GM10847 (cell line): ENCODE measurements around the gene IFITM1.

Experiments
- POLR2A ChIP-seq: IDR thresholded peaks from 2 replicates; pipeline ENCODE4 v1.6.1; 2011; ENCODE audit not compliant: insufficient read length; ENCODE audit errors: extremely low read depth

IFITM1 gene

DNA sequence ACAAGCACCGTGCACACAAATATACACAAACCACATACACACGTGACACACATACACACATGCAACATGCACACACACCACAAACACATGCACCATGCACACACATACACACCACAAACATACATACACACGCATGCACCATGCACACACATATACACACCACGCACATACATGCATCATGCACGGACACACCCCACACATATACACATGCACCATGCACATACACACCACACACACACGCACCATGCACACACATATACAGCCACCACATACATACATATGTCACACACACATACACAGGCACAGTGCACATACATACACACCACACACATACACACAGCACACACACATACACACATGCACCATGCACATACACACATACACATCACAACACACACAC, 42.8 kb downstream of the IFITM1 start:
- no peak for TF ChIP-seq POLR2A

DNA sequence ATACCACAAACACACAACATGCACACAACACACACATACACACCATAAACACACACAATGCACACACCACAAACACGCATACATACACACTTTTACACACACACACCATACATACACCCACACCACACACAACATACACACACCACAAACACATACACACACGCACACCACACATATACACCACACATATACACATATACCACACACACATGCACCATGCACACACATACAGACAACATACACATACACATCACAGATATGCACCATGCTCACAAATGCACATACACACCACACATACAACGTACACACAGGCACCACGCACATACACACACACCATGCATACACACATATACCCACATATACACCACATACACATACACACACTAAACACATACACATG, 43.7 kb downstream of the IFITM1 start:
- TF ChIP-seq POLR2A: no peak

DNA sequence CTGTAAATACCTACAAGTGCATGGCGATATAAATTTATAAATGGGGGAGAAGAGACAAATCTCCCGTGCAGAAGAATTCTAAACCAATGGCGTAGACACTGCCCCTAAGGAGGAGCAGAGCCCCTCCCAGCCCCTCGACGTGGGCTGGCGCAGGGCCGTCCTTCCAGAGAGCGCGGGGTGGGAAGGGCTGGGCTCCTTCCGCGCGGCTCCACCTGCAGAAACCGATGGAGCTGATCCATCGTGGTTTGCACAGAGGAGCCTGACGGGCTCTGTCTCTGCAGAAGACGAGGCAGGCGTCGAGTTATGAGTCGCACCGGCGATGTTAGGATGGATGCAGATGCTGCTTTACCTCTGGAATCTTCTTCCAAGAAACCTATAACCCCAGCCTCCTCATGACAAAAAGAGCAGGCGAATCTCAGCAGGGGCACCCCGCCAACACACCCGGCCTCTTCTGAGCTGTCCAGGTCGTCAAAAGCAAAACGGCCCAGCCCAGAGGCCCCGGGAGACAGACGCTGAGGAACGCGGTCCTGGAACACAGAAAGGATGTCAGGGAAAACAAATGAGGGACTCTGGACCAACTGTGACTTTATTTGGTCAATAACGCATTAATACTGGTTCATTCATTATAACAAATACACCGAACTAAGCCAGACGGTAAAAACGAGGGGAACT, 44.4 kb downstream of the IFITM1 start:
- no peak for TF ChIP-seq POLR2A

GRCh38 chr11:359181-359714, 45.4 kb downstream of the IFITM1 start:
- no peak for TF ChIP-seq POLR2A

DNA sequence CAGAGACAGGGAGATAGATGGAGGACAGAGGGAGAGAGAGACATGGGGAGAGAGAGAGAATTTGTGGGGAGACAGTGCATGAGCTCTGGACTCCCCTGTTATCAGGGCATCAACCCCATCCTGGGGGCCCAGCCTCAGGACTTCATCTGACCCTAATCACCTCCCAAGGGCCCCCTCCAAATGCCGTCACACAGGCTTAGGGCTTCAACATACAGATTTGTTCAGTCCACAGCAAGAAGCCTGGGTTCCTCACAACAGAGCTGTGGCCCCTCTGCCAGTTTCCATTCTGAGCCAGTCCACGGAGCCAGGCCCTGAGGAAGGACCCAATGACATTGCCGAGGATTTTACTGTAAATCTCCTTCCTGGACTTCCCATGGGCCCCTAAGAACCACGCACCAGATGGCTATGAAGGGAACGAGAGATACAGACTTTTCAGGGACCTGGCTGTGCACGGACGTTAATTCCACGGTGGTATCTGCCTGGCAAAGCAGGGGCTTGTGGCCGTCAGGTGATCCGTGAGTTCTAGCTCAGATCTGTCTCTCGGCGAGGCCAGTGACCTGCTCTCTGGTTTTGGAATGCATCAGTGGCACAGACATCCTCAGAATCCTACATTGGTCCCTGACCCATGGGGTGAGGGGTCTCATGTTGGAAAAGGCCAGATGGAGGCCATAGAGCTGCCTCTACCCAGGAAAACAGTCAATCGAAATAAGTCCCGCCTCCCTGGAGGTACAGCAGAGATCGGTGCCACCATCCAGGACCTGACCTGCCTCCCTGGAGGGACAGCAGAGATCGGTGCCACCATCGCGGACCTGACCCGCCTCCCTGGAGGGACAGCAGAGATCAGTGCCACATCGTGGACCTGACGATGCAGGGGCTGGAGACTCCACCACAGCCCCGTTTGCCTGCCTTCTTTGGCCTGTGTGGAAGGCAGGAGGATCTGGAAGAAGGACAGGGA, 46.8 kb downstream of the IFITM1 start:
- TF ChIP-seq POLR2A: no peak

- TF ChIP-seq POLR2A: no peak
Measured at GRCh38 chr11:362642-363442, 49.0 kb downstream of the IFITM1 start.

DNA sequence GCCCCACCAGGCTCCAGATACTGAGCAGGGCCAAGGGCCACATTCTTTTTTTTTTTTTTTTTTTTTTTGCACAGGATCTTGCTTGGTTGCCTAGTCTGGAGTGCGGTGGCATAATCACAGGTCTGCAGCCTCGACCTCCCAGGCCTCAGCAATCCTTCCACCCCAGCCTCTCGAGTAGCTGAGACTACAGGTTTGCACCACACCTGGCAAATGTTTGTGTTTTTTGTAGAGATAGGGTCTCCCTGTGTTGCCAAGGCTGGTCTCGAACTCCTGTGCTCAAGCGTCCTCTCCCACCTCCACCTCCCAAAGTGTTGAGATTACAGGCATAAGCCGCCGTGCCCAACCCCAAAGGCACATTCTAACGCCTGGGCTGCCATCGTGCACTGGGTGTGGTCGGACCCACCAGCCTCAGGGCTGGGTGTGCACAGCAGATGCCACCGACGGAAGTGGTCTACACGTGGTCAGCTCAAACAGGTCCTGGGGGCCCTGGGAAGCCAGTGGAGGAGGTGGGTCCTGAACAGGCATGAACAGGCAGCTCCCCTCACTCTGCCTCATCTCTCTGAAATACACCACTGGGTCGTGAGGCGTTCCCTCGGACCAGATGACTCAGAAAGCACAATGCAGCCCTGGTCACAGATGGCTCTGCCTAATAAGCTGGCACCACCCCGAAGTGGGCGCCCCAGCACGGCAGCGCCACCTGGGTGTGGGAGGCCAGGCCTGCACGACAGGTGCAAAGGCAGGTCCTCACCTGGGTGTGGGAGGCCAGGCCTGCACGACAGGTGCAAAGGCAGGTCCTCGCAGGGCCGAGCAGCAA, 50.3 kb downstream of the IFITM1 start:
- TF ChIP-seq POLR2A: no peak
